DOHH2 (cell line): ENCODE results near the gene LGR6.
A peak's percentile ranks its signal among the peaks of the same experiment; 100 is the strongest.

Source experiments
- H3F3A ChIP-seq: fragments of 200-600 bp; sonication (generic), shearing (Covaris generic); 2 replicates; pipeline ENCODE4 v1.6.0; 2016; ENCODE audit warnings: antibody characterized with exemption, mild to moderate bottlenecking; ENCODE audit not compliant: control insufficient read depth, insufficient read depth
- H3K27ac ChIP-seq: fragments of 200-600 bp; sonication (generic); 2 replicates; pipeline ENCODE4 v1.5.1; 2014; ENCODE audit warnings: low read depth, mild to moderate bottlenecking, low read length, moderate library complexity
- H3K27me3 ChIP-seq: fragments of 200-600 bp; sonication (generic); 2 replicates; pipeline ENCODE4 v1.6.1; 2014; ENCODE audit warnings: mild to moderate bottlenecking, low read length, mixed read lengths; ENCODE audit not compliant: control insufficient read depth
- H3K36me3 ChIP-seq: fragments of 200-600 bp; sonication (generic); 2 replicates; pipeline ENCODE4 v1.6.1; 2014; ENCODE audit warnings: mild to moderate bottlenecking, low read length, moderate library complexity, mixed read lengths; ENCODE audit not compliant: control insufficient read depth
- H3K4me1 ChIP-seq: fragments of 200-600 bp; sonication (generic); 2 replicates; pipeline ENCODE4 v1.6.1; 2014; ENCODE audit warnings: mild to moderate bottlenecking, low read length, mixed read lengths; ENCODE audit not compliant: control insufficient read depth
- H3K4me2 ChIP-seq: fragments of 200-600 bp; sonication (generic); 2 replicates; pipeline ENCODE4 v1.6.0; 2014; ENCODE audit warnings: mild to moderate bottlenecking, low read length, moderate library complexity
- H3K4me3 ChIP-seq: fragments of 200-600 bp; sonication (generic); 2 replicates; pipeline ENCODE4 v1.5.1; 2014; ENCODE audit warnings: mild to moderate bottlenecking, low read length, mixed read lengths
- H3K79me2 ChIP-seq: fragments of 200-600 bp; sonication (generic); 2 replicates; pipeline ENCODE4 v1.6.1; 2014; ENCODE audit warnings: mild to moderate bottlenecking, low read length, mixed read lengths; ENCODE audit not compliant: control insufficient read depth
- H3K9me2 ChIP-seq: fragments of 200-600 bp; sonication (generic); replicated peaks from 2 replicates; pipeline ENCODE4 v1.6.1; 2014; ENCODE audit warnings: mild to moderate bottlenecking, low read length, mixed read lengths; ENCODE audit not compliant: control insufficient read depth
- H3K9me3 ChIP-seq: fragments of 200-600 bp; sonication (generic); 2 replicates; pipeline ENCODE4 v1.6.1; 2014; ENCODE audit warnings: antibody characterized with exemption, low read length, mixed read lengths; ENCODE audit not compliant: control insufficient read depth, insufficient read depth
- H4K20me1 ChIP-seq: fragments of 200-600 bp; sonication (generic); 2 replicates; pipeline ENCODE4 v1.6.0; 2014; ENCODE audit warnings: low read depth, mild to moderate bottlenecking, antibody characterized with exemption, low read length, moderate library complexity; ENCODE audit not compliant: control insufficient read depth, insufficient read depth
- EZH2phosphoT487 ChIP-seq: fragments of 200-600 bp; sonication (generic); IDR thresholded peaks from 2 replicates; pipeline ENCODE4 v1.6.1; 2017; ENCODE audit warnings: borderline replicate concordance, mild to moderate bottlenecking, antibody characterized with exemption, low read length, moderate library complexity, mixed read lengths
- TF ChIP-seq, protein P1 (sequence below): fragments of 200-600 bp; sonication (generic); IDR thresholded peaks from one replicate; pipeline ENCODE4 v1.5.1; 2014; ENCODE audit warnings: antibody characterized with exemption, mild to moderate bottlenecking, low read depth, low read length; ENCODE audit not compliant: poor library complexity, severe bottlenecking

LGR6 gene

DNA sequence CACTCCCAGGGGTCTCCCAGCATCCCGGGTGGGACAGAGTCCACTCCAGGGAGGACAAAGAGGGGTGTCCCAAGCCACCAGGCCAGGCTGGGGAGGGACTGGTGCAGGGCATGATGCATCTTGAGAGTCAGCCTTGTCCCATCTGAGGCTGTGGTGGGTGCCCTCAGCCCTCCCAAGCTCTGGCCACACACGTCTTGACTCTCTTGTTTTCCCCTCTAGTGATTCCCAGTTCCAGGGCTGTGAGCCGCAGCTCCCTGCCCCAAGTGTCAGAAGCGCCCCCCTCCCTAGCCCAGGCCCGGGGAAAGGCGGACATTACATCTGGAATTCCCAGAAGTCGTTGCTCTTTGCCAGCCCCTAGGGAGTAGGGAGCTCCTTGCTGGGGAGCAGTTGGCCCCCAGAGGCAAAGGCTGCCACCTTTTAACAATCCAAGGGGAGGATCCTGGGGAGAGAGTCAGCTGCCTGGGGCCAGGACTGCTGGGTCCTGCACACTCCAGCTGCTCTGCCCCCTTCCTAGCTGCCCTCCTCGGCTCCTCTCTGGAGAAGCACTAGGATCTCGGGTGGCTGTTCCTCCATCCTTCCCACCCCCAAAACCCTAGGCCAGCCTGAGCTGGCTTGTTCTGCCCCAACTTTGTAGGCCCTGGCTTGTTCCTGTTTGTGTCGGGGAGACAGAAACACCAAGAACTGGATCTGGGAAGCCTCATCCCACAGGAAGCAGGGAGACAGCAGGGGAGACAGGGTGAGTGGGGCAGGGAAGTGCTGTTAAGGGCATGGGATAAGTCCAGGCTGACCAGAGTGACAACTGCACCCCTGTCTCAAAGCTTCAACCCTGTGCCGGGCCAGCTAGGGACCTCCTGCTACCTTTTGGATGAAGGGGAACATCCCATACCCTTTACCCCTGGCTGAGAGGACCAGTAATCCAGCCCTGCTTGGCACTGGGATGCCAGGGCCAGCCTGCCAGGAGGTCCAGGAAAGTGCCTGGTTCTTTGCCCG lies 30.0 kb upstream of the LGR6 start:
- peak overlapping the region; percentile 88 for H3K4me2 ChIP-seq
- peak overlapping the region; percentile 80 for H3K4me3 ChIP-seq
- TF ChIP-seq EZH2phosphoT487 = no peak
- TF ChIP-seq, protein P1, sequence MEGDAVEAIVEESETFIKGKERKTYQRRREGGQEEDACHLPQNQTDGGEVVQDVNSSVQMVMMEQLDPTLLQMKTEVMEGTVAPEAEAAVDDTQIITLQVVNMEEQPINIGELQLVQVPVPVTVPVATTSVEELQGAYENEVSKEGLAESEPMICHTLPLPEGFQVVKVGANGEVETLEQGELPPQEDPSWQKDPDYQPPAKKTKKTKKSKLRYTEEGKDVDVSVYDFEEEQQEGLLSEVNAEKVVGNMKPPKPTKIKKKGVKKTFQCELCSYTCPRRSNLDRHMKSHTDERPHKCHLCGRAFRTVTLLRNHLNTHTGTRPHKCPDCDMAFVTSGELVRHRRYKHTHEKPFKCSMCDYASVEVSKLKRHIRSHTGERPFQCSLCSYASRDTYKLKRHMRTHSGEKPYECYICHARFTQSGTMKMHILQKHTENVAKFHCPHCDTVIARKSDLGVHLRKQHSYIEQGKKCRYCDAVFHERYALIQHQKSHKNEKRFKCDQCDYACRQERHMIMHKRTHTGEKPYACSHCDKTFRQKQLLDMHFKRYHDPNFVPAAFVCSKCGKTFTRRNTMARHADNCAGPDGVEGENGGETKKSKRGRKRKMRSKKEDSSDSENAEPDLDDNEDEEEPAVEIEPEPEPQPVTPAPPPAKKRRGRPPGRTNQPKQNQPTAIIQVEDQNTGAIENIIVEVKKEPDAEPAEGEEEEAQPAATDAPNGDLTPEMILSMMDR = no peak
- H3K9me2 ChIP-seq = no peaks in the 10 kb centered on the region
- peaks cover 27% of the 10 kb centered on the region for H3K79me2 ChIP-seq
- H3K9me3 ChIP-seq = no peaks in the 10 kb centered on the region
- H3F3A ChIP-seq = peaks cover 3% of the 10 kb centered on the region
- H3K27me3 ChIP-seq = no peaks in the 10 kb centered on the region
- no peaks in the 10 kb centered on the region for H4K20me1 ChIP-seq
- H3K27ac ChIP-seq = no peak overlapping the region
- H3K4me1 ChIP-seq = peaks cover 70% of the 10 kb centered on the region
- peaks cover 18% of the 10 kb centered on the region for H3K36me3 ChIP-seq

DNA sequence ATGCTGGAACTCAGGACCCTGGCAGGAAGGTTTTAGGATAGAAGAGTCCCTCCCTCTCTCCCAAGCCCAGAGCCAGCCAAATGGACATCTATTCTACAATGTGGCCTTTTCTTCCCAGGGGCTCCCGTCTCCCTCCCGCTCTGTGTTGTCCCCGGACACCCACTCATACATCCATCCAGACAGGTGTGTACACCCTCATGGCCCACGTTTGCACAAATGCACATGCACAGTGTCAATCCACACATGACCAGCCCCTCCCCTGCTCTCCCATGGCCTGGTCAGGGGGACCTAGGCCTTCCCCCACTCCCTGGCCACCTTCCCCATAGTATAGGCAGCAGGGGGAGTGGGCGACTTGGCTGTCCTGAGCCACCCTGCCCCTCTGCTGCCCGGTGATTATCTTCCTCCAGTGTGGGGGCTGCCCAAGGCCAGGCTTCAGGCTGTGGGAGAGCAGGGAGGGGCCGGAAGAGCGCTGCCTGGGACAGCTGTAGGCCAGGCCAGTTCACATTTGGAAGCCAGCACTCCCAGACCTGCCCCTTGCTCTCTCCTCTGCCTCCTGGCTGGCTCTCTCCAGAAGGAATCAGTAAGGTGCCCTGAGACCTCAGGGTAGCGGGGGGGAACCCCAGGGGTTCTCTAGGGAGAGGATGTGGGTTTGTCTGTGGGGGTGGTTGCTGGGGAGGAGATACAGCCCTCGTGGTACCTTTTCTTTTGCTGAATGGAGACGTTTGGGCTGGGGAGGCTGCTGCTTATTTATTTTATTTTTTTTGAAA lies 29.1 kb upstream of the LGR6 start:
- H3K4me2 ChIP-seq = peak overlapping the region; percentile 59
- no peak for TF ChIP-seq EZH2phosphoT487
- TF ChIP-seq, protein P1 = no peak

GRCh38 chr1:202165267-202165941 lies 28.2 kb upstream of the LGR6 start:
- Histone ChIP-seq H3K27ac (no peak overlapping the region), H3K4me3 (no peak overlapping the region), H3K79me2 (peaks cover 9% of the 10 kb centered on the region), H3K36me3 (no peaks in the 10 kb centered on the region; the same call in 1 of the 2 replicates), H3K9me3 (no peaks in the 10 kb centered on the region), H3K4me2 (peak overlapping the region; percentile 59), H3K9me2 (no peaks in the 10 kb centered on the region), H3K27me3 (no peaks in the 10 kb centered on the region), H4K20me1 (no peaks in the 10 kb centered on the region), H3F3A (no peaks in the 10 kb centered on the region), H3K4me1 (peaks cover 53% of the 10 kb centered on the region)
- TF ChIP-seq, protein P1 = no peak
- TF ChIP-seq EZH2phosphoT487 = no peak

More for the DNA sequence above, 29.1 kb upstream of the LGR6 start:
- peaks cover 18% of the 10 kb centered on the region for H3K79me2 ChIP-seq
- peaks cover 61% of the 10 kb centered on the region for H3K4me1 ChIP-seq
- H4K20me1 ChIP-seq = no peaks in the 10 kb centered on the region
- no peaks in the 10 kb centered on the region for H3K9me3 ChIP-seq
- H3F3A ChIP-seq = no peaks in the 10 kb centered on the region
- no peaks in the 10 kb centered on the region for H3K9me2 ChIP-seq
- no peak overlapping the region for H3K27ac ChIP-seq
- peak overlapping the region; percentile 32 for H3K4me3 ChIP-seq
- peaks cover 9% of the 10 kb centered on the region for H3K36me3 ChIP-seq
- H3K27me3 ChIP-seq = no peaks in the 10 kb centered on the region
